Stimulated activated CD8-positive, alpha-beta memory T cell treated with anti-CD3 and anti-CD28 coated beads, Interleukin-7, amount 100 ng/mL, for 4 hours (primary cell): ENCODE results near the gene LRP2.
"Not testable (repeated sequence)": the region's sequence is repeated elsewhere in the genome, so short reads cannot be mapped to it uniquely, and the experiment has no call there.

Experiments used
- DNase-seq, 2 donors: peaks; one replicate each; pipeline ENCODE4 v3.0.0-alpha.2; 2020; ENCODE audit warnings: low read depth in 2 of 2

Gene LRP2

DNA sequence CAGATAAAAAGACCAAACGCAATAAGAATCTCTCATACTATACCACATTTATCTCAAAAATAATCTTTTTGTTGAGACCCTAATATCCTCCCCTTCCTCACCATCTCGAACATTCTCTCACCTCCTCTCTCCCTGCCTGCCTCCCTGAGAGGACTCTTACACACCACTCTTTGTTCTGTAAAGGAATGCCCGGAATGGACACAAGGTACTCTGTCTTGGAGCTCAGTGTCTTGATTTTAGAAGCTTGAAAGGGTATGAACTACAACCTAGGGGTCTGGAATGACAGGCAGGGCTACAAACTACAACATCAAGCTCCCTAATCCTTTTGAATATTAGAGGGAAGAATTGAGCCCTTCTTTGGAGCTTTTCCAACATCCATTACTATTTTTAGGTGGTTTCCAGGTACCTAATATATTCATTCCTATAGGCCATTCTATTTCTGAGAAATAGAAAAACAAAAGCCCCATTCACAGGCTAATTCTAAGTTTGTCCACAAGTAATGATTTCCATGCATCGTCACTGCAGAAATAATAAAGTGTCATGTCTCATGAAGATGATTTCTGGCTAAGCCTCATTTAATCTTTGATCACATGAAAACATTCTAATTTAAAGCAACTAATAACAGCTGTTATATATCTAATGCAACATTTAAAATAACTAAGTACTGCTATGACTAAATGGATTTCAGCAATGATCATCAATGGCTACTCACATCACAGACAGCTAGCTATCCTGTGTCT is 60.6 kb downstream of the LRP2 start:
- no peak for DNase-seq

DNA sequence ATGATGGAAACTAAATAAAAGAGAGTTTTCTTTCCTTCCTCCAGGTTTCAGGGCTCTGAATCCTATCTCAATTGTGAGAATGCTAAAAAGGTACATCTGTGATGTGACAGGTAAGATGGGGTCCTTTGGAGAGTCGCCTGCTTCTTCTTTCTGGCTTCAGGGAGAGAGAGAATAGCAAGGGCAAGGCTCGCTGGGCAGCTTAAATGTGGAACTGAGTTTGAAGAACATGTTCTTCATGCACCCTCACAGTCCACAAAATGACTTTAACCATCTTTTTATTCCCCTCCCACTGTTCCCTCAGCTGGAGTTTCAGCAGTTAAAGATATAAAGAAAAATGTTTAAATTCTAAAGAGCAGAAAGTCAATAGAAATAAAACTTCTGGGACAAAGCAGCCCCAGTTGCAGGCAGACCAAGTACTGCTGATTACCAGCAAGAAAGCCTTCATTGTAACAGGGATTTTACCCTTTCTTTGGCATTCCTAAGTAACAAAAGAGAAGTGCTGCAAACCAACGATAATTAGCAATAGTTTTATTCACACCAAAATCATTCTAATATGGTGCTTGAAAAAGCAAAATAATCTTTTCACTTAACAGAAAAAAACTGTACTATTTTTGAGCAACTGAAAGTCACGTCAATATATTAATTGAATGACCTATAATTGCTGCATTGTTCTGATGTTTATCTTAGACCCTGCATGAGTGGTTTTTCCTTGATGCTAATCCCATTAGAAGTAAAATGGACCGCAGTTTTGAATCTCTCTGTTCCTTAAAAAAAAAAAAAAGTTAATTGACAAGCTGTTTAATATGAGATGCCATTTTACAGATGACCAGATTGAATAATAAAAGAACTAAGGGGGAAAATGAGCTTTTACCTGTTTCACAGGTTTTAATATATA is 61.5 kb downstream of the LRP2 start:
- no peak for DNase-seq

DNA sequence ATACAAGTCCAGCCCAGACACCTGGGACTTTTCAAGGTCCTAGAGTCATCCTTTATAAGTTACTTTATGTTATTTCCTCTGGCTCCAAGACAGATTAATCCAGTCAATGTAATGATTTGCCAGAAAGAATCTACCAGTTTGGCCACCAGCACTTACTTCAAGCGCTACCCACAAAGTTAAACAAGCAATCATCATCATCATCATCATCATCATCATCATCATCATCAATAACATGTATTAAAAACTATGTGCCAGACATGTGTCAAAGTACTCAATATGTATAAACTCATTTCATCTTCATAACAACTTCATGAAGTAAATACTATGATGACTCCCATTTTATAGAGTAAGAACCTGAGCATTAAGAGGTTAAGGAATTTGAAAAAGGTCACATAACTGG is 64.3 kb downstream of the LRP2 start:
- no peak for DNase-seq

DNA sequence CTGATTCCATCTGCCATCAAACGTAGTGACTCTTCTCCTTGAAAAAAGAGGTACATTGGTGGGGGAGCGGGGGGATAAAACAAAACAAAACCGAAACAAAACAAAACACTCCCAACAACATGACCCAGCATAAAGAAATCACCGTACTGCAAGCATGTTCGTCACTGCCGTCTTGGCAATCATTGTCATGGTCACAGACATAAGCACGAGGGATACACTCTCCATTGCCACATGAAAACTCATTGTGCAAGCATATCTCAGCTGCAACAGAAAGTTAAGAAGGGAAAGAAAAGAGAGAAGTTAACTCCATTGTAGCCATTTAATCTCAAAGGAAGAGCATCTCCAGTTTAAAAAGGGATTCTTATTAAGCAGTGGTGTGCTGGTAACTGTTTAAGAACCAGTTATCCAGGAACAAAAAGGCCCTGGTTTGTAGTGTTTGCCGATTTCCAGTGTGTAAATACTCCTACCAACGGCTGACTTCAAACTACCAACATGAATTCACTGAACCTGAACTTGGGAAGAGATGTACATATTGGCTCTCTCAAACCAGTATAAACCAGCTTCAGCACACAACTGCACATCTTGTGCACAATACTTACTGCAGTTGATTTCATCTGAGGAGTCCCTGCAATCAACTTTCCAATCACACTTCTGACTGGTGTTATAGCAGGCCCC is 68.2 kb downstream of the LRP2 start:
- DNase-seq, result no peak

DNA sequence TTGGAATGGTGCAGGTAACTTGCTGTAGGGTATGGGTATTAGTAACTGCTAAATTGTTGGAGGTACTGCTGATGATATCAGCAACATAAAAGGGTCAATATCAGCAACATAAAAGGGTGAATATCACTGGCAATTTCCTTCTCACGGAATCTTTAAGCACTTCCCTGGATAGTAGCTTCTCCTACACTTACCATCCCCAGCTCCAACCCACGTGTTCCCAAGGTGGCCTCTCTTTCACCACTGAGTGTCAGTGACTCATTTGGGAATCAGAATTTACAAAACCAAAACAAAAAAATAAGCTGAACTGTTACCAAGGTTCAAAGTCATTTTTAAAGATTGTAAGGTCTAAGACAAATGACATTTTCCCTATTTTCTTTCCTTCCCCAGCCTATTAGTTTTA is 70.8 kb downstream of the LRP2 start:
- no peak for DNase-seq

DNA sequence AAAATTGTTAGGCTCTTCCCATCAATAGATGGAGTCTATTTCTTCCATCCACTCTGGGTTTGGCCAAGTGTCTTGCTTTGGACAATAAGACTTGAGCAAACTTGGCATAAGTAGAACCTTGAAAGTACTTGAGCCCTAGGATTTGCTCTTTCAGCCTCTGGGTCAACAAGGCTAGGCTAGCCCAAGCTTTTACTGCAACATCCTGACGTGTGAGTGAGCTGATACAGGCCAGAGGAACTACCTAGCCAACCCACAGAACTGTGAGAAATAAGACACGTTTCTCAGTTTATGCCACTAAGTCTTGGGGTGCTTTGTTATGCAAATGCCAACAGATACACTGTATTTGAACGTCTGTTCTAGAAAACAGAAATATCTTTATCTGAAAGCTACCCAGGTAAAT is 71.9 kb downstream of the LRP2 start:
- no peak for DNase-seq

DNA sequence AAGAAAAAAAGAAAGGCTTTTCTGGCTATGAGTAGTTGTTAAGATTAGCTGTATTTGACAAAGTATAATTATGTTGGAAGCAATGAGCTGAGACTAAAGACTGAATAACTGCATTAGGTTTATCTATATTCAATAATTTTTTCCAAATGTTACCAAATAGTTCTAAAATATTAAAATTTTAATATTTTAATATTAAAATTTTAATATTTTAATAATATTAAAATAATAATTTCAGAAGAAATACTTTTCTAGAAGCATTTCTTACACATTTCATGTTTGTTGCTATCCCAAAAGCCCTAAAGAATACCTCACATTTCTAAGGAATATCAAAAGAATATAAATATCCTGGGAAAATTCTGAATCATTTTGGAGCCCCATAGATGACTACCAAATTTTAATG is 74.7 kb downstream of the LRP2 start:
- DNase-seq, result no peak

DNA sequence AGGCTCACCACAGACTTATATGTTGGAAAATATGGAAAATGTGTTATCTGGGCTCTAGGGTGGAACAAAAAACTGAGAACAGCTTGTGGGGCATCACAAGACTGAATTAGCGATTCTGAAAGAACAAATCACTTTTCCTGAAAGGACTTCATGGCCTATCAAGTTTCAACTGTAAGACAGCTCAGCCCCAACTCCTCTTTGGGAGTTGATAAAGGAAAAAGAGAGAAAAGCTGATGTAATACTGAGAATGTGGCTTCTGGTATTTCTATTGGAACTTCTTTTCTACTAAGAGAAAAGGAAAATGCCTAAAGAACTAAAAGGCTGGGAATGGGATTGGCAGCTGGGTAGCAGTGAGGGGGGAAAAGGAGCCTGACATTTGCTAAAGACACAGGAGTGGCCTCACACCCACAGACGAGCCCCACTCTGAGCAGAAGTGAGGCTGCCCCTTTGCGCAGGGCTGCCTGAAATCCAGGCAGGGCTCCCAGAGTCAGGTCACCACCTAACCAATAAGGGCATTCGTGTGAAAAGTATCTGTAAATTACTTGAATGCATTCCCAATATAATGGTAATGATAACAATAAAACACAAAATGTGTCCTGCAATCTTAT is 75.6 kb downstream of the LRP2 start:
- no peak for DNase-seq

DNA sequence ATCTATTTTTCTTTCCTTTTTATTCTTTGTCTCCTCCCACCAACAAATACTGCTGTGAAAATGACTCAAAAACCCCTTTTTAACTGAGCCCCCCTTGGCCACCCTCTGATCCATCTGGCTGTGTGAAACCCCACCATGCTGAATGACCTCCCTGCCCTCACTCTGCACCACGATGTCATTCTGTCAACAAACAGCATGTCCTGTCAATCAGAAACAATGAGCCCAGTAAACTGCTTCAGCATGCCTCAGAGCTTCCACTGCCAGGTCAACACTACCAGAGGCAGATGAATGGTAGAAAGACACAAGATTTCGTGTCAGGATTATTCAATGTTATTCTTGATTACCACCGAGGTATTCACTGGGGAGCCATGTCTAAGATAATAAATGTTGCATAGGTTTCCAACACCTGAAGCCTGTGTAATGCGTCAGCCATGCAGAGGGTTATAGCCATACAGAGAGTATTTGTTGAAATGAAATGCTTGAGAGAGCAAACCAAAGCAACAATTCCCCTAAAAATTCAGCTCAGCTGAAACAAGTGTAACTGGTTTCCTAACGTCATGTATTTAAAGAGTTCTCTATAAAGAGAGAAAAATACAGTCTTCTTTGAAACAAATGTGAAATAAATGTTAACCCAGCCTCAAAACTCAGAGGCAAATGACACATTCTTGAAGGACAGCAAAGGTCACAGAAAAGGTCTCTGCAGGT is 76.7 kb downstream of the LRP2 start:
- no peak for DNase-seq

DNA sequence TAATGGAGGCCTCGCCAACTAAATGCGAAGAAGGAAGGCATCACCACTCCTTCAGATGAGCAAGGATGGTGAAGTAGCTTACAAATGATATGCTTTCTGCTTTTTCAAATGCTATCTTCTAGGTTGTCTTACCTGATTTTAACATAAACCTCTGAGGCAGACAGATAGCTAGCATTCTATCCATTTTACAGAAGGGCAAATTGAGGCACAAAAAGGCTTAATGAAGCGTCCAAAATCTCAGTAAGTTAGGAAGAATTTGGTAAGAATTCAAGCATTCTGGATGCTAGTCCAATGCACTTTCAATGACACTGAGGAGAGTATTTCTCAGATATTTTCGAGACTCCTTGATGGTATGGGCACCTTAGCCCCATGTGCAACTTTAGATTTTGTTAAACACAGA is 81.8 kb downstream of the LRP2 start:
- no peak for DNase-seq

DNA sequence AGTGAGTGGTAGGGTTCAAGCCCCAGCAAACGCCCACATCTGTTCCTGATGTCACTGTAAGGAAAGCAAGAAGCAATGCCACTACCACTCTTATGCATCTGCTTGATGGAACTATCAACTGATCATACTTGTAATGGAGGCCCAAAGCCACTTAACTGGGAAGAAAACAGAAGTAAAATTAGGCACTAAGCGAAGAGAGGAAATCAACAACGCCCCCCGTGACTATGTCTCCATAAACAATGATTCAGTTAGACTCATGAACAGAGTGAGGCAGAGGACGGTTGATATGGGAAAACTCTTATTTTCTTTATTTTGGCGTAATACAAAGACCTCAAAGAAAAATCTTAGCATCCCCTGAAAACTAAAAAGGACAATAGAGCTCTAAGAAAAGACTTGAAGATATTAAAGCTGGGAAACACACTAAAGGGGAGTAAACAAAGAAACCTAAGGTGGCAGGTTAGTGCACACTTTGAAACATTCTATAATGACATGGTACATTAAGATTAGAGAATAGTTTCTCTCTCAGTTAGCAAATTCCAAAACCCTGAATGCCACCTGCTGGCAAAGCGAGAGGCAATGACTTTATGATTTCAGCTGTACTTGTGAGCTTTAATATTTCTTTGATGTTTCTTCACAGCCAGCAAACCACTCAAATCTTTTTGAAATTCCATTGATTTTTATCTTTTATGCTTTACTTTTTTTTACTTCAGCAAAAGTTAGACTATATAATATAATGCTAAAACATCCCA is 86.5 kb downstream of the LRP2 start:
- no peak for DNase-seq

DNA sequence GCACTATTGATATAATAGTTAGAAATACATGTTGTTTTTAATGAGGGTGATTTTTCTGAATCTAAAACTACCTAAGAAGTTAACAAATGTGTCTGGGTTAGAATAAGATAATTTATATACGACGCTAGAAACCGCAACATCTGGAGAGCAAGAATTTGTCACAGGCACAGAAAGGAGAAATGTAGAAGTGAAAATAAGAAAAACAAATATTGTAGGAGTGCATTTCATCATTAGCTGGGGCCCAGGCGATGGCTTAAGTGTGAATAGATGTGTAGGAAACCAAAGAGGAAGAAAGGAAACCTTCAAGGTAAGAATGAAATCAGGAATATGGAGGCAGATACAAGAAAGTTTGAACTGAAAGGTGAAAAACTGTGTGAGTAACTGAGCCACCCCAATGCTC is 90.3 kb downstream of the LRP2 start:
- DNase-seq, result no peak

DNA sequence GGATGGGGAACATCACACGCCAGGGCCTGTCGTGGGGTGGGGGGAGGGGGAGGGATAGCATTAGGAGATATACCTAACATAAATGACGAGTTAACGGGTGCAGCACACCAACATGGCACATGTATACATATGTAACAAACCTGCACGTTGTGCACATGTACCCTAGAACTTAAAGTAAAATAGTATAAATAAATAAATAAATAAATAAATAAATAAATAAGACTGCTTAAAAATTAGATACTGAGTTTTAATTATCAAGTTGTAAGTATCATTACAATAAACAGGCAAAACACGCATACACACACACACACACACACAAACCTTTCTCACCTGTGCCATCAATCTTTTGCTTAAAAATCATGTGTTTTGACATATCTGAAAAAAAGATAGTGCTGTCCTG is 91.8 kb downstream of the LRP2 start:
- DNase-seq, result not testable (repeated sequence)

DNA sequence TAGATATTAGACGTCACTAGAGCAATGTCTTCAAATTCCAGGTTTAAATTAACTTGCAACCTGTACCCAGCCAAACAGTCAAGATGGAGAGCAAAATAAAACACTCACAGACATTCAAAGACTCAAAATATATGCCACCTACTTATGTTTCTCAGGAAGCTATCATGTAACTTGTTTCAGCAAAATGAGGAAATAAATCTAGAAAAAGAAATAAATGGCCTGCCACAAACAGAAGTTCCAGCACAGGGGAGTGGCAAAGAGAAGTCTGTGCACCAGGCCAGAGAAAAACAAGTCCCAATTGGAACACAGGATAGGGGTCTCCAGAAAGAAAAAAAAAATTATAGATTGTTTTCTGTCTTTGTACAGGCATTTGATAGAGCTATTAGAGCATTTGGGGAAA is 96.7 kb downstream of the LRP2 start:
- no peak for DNase-seq

DNA sequence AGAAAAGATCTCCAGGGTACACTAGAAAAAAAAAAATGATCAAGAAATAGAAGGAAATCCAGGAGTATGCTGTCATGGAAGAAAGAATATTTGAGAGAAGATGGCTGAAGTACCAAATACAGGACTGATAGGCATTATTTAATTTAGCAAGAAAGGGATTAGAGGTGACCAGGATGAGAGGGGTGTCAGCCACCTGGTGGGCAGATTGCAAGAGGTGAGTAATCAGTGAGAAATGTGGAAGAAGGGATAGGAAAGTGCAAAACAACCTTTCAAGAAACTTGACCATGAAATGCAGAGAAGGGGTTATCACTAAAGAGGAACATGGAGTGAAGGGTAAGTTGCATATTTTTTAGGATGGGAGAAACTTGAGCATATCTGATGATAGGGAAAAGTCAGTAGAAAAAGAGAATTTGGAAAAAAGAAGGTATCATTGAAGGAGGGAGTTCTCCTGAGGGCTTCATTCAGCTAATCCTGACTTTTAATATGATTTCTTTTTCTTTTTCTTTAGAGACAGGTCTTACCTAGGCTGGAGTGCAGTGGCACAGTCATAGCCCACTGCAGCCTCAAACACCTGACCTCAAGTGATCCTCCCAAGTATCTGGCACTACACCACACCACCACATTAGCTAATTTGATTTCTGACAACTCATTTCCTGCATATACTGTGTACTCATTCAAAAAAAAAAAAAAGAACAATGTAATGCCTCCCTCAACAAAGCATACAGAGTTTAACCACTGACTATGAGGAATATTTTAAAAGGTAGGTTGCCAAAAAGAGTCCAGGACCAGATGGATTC is 101.3 kb downstream of the LRP2 start:
- DNase-seq, result no peak

DNA sequence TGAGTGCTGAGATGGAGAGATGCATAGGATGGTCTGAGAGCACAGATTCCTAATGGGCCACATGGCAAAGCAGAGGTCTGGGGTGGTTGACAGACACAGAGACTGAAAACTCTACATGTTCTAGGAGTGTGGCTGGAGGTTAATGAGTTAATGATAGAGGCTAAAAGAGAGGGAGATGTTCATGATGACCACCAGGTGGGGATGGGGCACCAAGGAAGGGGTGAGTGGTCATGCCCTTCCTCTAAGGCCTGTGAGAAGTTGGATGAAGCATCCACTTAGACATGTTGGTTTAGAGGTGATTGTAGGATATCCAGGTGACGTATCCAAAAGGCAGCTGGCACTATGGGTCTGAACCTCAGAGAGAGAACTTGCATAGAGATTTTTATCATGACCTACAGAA is 102.1 kb downstream of the LRP2 start:
- no peak for DNase-seq

DNA sequence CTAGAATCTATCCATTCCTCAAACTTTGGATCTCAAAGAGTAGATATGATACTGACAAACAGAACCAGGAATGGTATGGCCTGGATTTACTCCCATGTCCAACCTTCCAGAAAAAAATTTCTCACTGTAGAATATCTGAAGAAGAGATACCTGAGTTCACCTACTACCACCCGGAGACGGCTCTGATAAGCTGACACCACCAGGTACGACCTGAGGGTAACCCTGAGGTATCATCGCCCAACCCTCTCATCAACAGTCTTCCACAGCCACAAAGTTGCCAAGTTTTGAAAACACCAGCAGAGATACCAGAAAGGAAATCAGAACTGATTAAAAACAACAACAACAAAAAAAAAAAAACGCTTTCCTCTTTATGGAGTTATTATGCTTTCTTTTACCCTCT is 102.9 kb downstream of the LRP2 start:
- DNase-seq, result no peak

DNA sequence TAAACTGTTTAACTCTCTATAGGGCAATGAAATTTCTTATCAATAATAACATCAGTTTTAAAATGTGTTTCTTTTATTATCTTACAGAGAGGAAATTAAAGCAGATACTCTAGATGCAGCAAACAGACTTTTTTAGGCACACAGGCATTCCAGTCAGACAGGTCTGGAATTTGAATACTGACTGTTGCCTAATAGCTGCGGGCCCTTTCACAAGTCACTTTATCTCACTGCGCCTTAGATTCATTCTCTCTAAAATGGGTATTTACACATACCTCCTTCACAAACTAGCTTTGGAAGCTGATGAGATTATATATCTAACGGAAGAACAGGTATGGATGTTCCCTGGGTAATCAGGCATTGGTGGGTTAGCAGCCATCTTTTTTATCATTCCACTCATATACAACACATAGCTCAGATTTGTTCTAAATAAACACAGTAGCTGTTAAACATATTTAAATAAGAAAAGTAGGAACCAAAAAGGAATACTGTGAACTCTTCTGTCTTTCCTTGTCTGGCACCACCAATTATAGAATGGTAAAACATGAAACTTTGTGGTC is 104.2 kb downstream of the LRP2 start:
- DNase-seq, result no peak

DNA sequence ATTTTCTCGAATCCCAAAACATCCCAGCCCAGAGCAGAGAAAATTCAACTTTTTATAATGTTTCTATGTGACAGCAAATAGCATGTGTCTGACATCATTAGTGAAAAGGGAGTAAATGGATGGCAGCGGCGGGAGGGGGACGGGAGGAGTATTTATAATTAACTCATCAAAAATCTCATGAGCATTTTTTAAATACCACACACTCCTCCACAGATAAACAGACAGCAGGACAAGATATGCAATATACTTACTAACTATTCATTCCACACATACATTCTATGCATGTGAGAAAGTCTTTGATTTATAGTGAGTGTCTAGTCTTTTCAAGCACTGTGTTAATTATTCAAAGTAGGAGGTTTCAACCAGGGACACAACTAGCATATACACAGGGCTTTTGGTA is 107.6 kb downstream of the LRP2 start:
- DNase-seq, result no peak

DNA sequence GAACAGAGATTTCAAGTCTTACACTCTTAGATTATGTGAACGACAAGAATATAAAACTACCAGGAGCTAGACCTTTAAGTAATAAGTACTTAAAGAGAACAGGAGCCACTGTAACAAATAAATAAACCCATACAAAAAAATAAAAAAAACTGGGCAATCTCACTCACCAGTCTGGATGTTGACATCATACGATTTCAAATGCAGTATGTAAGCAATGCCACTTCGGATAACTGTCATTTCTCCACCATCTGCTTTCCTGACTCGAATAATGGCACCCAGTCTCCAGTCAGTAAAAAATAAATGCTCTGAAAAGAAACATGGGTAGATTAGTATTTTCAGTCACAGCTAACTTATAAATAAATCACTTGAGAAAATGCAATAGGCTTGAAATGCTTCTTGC is 115.1 kb downstream of the LRP2 start:
- DNase-seq, result no peak
